Ovary (tissue), 9 donors: ENCODE measurements around the gene FICD. TPM values are rescaled to one million over a fixed set of nuclear protein-coding genes. Genes with fewer than 3 reads are reported as not detected.

Source experiments
- DNase-seq, 5 donors: peaks; one replicate each; pipeline ENCODE4 v3.0.0-alpha.2; 2019 to 2020
- H3K27ac ChIP-seq, 2 donors: fragments of 200-600 bp; one replicate each; pipeline versions ENCODE4 v1.5.1 to v1.8.0; 2019 to 2022
- H3K27me3 ChIP-seq: fragments of 200-600 bp; one replicate; pipeline ENCODE4 v1.8.0; 2022
- H3K36me3 ChIP-seq: fragments of 200-600 bp; sonication (generic); one replicate; pipeline ENCODE4 v1.5.1; 2019
- H3K4me1 ChIP-seq: one replicate; pipeline ENCODE4 v1.8.1; 2013; ENCODE audit warnings: mild to moderate bottlenecking, moderate library complexity; ENCODE audit not compliant: insufficient read depth
- H3K4me3 ChIP-seq: fragments of 200-600 bp; sonication (generic); one replicate; pipeline ENCODE4 v1.5.1; 2017
- H3K9me3 ChIP-seq, 2 donors: fragments of 200-600 bp in 1 of 2; sonication (generic) in 1 of 2; one replicate each; pipeline versions ENCODE4 v1.5.1 to v1.8.1; 2013 to 2019; ENCODE audit warnings: mild to moderate bottlenecking in 1 of 2, moderate library complexity in 1 of 2
- EP300 ChIP-seq: sonication (generic); formaldehyde crosslinking; IDR thresholded peaks from one replicate; pipeline ENCODE4 v1.6.1; 2017; ENCODE audit warnings: antibody characterized with exemption
- POLR2A ChIP-seq: fragments of 450-650 bp; IDR thresholded peaks from one replicate; pipeline ENCODE4 v1.6.1; 2017; ENCODE audit warnings: antibody characterized with exemption, mild to moderate bottlenecking, moderate library complexity
- WGBS, 3 donors: extraction: QIAGEN DNeasy Blood & Tissue Kit in 1 of 3; methylation state at CpG; one replicate each; pipeline versions ENCODE4 v1.1.5 to v1.1.7; 2013 to 2017; 5-methylcytosine and 5-hydroxymethylcytosine counted together
- intact Hi-C, 4 donors: fragments of 100-400 bp; cut with DNase I; formaldehyde crosslinking; loops; one replicate each; pipeline versions ENCODE4 v1.11.0 to v1.15.1; 2022 to 2023
- polyA plus RNA-seq, 2 donors: library from polyadenylated mRNA; stranded (reverse); fragments of 200-250 nt in 1 of 2; fragments of 350-450 nt in 1 of 2; fragmentation: Illumina TruSeq in 1 of 2; extraction: RNeasy Lipid Tissue Mini Kit (QIAGEN cat#74804) in 1 of 2; gene quantifications; one replicate each; pipeline ENCODE4 v1.2.3, GENCODE V29; 2013 to 2014
- total RNA-seq, 7 donors: library from RNA; depleted of rRNA in 2 of 7; stranded (reverse); fragments of >200 nt in 2 of 7; fragmentation: NEBNext Ultra II Directional in 3 of 7; extraction: Animal tissue kit (Norgen Biotek cat#: 25700) in 3 of 7; gene quantifications; one replicate each; pipeline versions ENCODE4 v1.1.0 to v1.2.4, GENCODE V29; 2016 to 2023
- TF ChIP-seq, protein P1 (sequence below), 3 donors: fragments of 450-650 bp in 2 of 3; fragments of 200-600 bp in 1 of 3; IDR thresholded peaks; one replicate each; pipeline versions ENCODE4 v1.5.1 to v1.8.0; 2016 to 2022; ENCODE audit warnings: antibody characterized with exemption in 3 of 3, mild to moderate bottlenecking in 1 of 3
- donor health status: DM: no; HTN: no; CAD: no; lungs with moderate emphysema.
- donor health status: DM: no; HTN: no; CAD: no.
- donor health status: Bipolar disorder and iron deficiency.
- donor health status: DM: yes; HTN: yes; CAD: no.
- donor health status: DM: no; HTN: no; CAD: no.
- donor health status: DM: yes; HTN: yes; CAD: no.

The FICD gene
- total and polyA plus RNA-seq, 9 donors, result 2.0 to 12.7 (median 6.0) TPM

DNA sequence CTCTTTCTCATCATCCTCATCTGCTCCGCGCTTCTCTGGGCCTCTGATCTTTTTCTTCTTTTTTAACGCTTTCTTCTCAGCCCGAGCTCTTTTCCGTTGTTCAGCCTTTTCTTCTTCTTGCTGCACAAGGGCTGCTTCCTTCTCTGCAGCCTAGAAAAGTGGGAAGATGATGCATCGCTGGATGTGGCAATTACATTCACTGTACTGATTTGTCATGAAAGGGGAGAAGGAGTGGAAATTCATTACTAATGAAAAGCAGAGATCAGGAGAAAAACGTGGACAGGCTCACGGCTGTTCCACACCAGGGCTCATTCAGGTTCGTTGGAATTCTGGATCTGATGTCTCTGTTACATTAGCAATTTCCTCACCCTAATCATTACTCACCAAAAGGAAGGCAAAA is 15.1 kb downstream of the FICD start:
- H3K36me3 ChIP-seq, result no peaks in the 10 kb centered on the region
- no peaks in the 10 kb centered on the region for H3K4me1 ChIP-seq
- intact Hi-C loops, result no loop called here
- TF ChIP-seq EP300 (no peak), POLR2A (no peak)
- TF ChIP-seq, protein P1, sequence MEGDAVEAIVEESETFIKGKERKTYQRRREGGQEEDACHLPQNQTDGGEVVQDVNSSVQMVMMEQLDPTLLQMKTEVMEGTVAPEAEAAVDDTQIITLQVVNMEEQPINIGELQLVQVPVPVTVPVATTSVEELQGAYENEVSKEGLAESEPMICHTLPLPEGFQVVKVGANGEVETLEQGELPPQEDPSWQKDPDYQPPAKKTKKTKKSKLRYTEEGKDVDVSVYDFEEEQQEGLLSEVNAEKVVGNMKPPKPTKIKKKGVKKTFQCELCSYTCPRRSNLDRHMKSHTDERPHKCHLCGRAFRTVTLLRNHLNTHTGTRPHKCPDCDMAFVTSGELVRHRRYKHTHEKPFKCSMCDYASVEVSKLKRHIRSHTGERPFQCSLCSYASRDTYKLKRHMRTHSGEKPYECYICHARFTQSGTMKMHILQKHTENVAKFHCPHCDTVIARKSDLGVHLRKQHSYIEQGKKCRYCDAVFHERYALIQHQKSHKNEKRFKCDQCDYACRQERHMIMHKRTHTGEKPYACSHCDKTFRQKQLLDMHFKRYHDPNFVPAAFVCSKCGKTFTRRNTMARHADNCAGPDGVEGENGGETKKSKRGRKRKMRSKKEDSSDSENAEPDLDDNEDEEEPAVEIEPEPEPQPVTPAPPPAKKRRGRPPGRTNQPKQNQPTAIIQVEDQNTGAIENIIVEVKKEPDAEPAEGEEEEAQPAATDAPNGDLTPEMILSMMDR (IDR thresholded peaks at IDR 0.05), result no peak
- H3K27ac ChIP-seq, result no peak overlapping the region
- H3K4me3 ChIP-seq, result no peak overlapping the region
- 91 to 92% (median 91%) methylated on average over 9 of the region's 9 CpGs for WGBS, 3 donors
- no peaks in the 10 kb centered on the region for H3K9me3 ChIP-seq
- DNase-seq, result no peak
- no peaks in the 10 kb centered on the region for H3K27me3 ChIP-seq

DNA sequence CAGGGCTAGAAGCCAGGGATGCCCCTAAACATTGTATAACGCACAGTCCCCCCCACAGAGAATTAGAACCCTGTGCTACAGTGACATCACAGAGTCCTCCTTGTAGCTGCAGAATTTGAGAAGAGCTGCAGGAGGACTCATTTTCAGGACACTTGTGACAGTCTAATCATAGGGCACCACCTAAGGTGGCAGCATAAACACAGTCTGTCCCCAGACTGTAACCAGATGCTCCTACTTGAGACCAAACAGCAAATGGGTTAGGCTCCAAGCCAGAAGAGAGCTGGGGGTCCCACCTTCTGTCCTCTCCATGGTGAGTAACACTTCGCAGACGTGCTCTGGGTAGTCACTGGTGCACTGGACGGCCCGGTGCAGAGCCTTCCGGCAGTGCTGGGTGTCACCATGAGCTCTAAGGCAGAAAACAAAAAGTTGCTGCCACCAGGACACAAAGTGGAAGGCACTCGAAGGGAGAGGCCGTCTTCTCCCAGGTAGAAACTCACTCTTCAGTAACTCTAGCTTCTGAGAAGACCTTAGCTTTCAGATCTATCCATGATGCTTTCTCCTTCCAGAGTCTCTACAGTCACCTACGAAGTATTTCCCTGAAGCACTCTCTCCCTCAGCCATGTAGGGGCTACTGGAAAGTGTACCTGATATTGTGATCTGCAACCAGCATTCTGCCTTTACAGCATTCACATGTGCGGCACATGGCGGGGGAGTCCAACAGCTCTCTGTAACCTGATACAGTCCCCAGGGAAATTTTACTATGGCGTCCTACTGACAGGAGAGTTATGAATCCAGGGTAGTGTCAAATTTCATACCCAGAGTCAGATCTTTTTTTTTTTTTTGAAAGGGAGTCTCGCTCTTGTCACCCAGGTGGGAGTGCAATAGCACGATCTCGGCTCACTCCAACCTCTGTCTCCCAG is 17.1 kb downstream of the FICD start:
- Histone ChIP-seq H3K36me3 (no peaks in the 10 kb centered on the region), H3K9me3 (no peaks in the 10 kb centered on the region), H3K4me1 (no peaks in the 10 kb centered on the region), H3K27ac (no peak overlapping the region), H3K27me3 (no peaks in the 10 kb centered on the region), H3K4me3 (no peak overlapping the region)
- DNase-seq, result no peak
- WGBS, 3 donors, result 87 to 90% (median 89%) methylated on average over 15 of the region's 15 CpGs
- no peak for TF ChIP-seq EP300
- TF ChIP-seq, protein P1 (IDR thresholded peaks at IDR 0.05), result no peak
- TF ChIP-seq POLR2A, result no peak
- intact Hi-C loops, result no loop called here

DNA sequence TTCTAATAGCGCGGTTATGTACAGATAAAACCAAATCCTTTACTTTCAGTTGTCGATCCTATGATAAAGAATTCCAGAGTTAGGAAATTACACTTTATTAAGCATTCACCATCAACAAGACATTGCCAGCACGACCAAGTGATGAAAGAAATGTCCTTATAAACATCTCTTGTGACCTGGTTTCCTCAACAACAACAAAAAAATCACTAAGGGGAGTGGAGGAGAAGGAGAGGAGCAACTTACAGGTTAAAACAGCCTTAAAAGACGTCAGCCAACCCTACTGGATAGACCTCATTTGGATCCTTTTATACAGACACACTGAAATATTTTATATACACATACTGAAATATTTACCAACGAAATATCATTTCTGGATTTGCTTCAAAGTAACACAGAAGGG is 23.1 kb downstream of the FICD start:
- Histone ChIP-seq H3K4me3 (no peak overlapping the region), H3K27me3 (no peaks in the 10 kb centered on the region), H3K9me3 (no peaks in the 10 kb centered on the region), H3K36me3 (no peaks in the 10 kb centered on the region), H3K27ac (no peak overlapping the region), H3K4me1 (no peaks in the 10 kb centered on the region)
- intact Hi-C loops, result no loop called here
- no peak for TF ChIP-seq EP300
- TF ChIP-seq, protein P1 (IDR thresholded peaks at IDR 0.05), result no peak
- TF ChIP-seq POLR2A, result no peak
- WGBS, 3 donors, result 73 to 79% (median 74%) methylated on average over 6 of the region's 6 CpGs
- no peak for DNase-seq

DNA sequence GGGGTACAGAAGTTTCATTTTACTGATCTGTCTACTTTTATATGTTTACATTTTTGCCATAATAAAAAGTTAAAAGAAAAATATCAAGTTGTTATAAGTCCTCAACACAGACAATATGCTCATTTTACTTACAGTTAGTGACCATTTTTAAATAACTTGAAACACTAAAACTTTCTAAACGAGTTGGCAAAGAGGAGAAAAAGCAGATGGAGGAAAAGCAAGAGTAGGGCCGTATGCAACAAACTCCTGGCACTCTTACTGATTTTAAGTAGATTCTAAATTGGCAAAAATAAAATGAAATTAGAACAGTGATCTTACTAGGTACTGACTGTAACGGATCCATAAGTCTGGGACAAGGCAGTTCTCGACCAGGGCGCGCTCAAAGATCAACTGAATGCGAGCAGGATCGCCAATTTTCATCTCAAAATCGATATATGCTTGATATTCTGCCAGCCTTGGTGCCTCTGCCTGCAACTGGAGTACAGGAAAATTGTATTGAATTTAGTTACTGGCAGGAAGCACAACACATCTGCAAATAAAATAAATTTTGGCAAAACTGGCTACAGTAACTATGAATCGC is 23.6 kb downstream of the FICD start:
- no peaks in the 10 kb centered on the region for H3K4me1 ChIP-seq
- no peak for DNase-seq
- no peaks in the 10 kb centered on the region for H3K9me3 ChIP-seq
- no peak overlapping the region for H3K4me3 ChIP-seq
- no peaks in the 10 kb centered on the region for H3K36me3 ChIP-seq
- no peak for TF ChIP-seq EP300
- TF ChIP-seq, protein P1 (IDR thresholded peaks at IDR 0.05), result no peak
- TF ChIP-seq POLR2A, result no peak
- no peaks in the 10 kb centered on the region for H3K27me3 ChIP-seq
- no peak overlapping the region for H3K27ac ChIP-seq
- intact Hi-C loops, result no loop called here
- 91 to 93% (median 93%) methylated on average over 10 of the region's 10 CpGs for WGBS, 3 donors
